Measurements from ENCODE around the gene ERICH3.

The ERICH3 gene

GRCh38 chr1:74673351-74674111 is at the start of gene ERICH3:
Gene ERICH3, minus strand, starts transcription at chr1:74673792. Its CDS starts 273 bp downstream, at chr1:74673519.
- no peak for DNase-seq (ENCODE audit: extremely low read depth, low read depth)
- H3K4me3 ChIP-seq (replicated peaks; ENCODE audit: low read depth, low read length), result peak within 1 kb of the TSS; percentile 28

GRCh38 chr1:74717626-74718025 is 44.0 kb upstream of the ERICH3 start:
- TF ChIP-seq CTCF (IDR thresholded peaks at IDR 0.05; ENCODE audit: low read depth, low read length, missing control alignments), result no peak
- no peak overlapping the region for H3K4me3 ChIP-seq (replicated peaks; ENCODE audit: low read depth, low read length)
- no peak for DNase-seq (ENCODE audit: extremely low read depth, low read depth)

More at GRCh38 chr1:74673351-74674111, at the start of gene ERICH3:
- TF ChIP-seq CTCF (IDR thresholded peaks at IDR 0.05; ENCODE audit: low read depth, low read length, missing control alignments), result no peak

GRCh38 chr1:74716822-74717221 is 43.2 kb upstream of the ERICH3 start:
- no peak for DNase-seq (ENCODE audit: extremely low read depth, low read depth)
- no peak for TF ChIP-seq CTCF (IDR thresholded peaks at IDR 0.05; ENCODE audit: low read depth, low read length, missing control alignments)
- no peak overlapping the region for H3K4me3 ChIP-seq (replicated peaks; ENCODE audit: low read depth, low read length)

GRCh38 chr1:74715806-74716205 is 42.2 kb upstream of the ERICH3 start:
- no peak overlapping the region for H3K4me3 ChIP-seq (replicated peaks; ENCODE audit: low read depth, low read length)
- TF ChIP-seq CTCF (IDR thresholded peaks at IDR 0.05; ENCODE audit: low read depth, low read length, missing control alignments), result no peak
- no peak for DNase-seq (ENCODE audit: extremely low read depth, low read depth)

- DNase-seq (ENCODE audit: extremely low read depth, low read depth), result no peak
- H3K4me3 ChIP-seq (replicated peaks; ENCODE audit: low read depth, low read length), result no peak overlapping the region
- no peak for TF ChIP-seq CTCF (IDR thresholded peaks at IDR 0.05; ENCODE audit: low read depth, low read length, missing control alignments)
These were observed 41.6 kb upstream of the ERICH3 start for GRCh38 chr1:74715236-74715502.

- no peak overlapping the region for H3K4me3 ChIP-seq (replicated peaks; ENCODE audit: low read depth, low read length)
- TF ChIP-seq CTCF (IDR thresholded peaks at IDR 0.05; ENCODE audit: low read depth, low read length, missing control alignments), result no peak
- DNase-seq (ENCODE audit: extremely low read depth, low read depth), result no peak
These were observed 41.0 kb upstream of the ERICH3 start for GRCh38 chr1:74714429-74715235.

All from HFF-Myc (cell line).